GM19193 (cell line): ENCODE measurements around the gene CCL11.

Source experiments
- POLR2A ChIP-seq: IDR thresholded peaks from 4 replicates; pipeline ENCODE4 v1.6.1; 2011; ENCODE audit not compliant: insufficient read depth, insufficient read length; ENCODE audit errors: extremely low read depth

The CCL11 gene

GRCh38 chr17:34312080-34312479 lies 26.5 kb downstream of the CCL11 start:
- TF ChIP-seq POLR2A = no peak

- no peak for TF ChIP-seq POLR2A
These were observed 27.6 kb downstream of the CCL11 start for GRCh38 chr17:34313164-34313563.

- no peak for TF ChIP-seq POLR2A
These were observed 28.7 kb downstream of the CCL11 start for GRCh38 chr17:34314279-34314678.

GRCh38 chr17:34318474-34318873 lies 32.9 kb downstream of the CCL11 start:
- TF ChIP-seq POLR2A = no peak

- no peak for TF ChIP-seq POLR2A
These were observed 33.5 kb downstream of the CCL11 start, which contains the start of gene CCL8 for GRCh38 chr17:34319039-34319483. Gene CCL8 (plus strand): TSS chr17:34319435. CDS start chr17:34319502, 67 bp downstream.

- no peak for TF ChIP-seq POLR2A
These were observed 36.4 kb downstream of the CCL11 start for GRCh38 chr17:34321964-34322363.

GRCh38 chr17:34337701-34338100 lies 52.2 kb downstream of the CCL11 start:
- TF ChIP-seq POLR2A = no peak
